ENCODE results near the gene VGLL2. TPM values are rescaled to one million over a fixed set of nuclear protein-coding genes. Genes with fewer than 3 reads are reported as not detected.

Gene VGLL2
- total RNA-seq, 1 donor from 2014 or later: not detected

DNA sequence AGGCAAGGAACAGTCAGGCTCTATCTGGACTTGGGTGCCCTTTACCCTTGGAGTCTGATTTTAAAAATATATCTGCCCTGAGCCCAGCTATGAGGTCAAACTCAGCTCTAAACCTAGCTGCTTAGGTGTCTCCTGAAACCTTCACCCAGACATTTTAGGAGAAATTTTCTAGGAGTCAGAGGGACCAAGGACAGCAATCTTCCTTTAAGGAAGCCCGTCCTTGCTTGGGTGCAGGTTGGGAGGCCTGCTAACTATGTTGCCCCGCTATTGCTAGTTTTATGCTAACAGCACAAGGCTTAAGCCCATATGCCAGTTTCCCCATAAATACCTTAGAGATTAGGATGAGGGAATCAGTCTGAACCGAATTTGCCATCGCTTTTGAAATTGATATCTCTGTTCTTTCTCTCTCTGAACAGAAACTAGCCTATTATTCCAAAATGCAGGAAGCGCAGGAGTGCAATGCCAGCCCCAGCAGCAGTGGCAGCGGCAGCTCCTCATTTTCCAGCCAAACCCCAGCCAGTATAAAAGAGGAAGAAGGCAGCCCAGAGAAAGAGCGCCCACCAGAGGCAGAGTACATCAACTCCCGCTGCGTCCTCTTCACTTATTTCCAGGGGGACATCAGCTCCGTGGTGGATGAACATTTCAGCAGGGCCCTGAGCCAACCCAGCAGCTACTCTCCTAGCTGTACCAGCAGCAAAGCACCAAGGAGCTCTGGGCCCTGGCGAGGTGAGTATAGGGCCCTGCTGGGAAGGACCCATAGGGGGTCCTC lies 2.6 kb downstream of the VGLL2 start:
- DNase-seq (ENCODE audit: low spot score in 2 of 2) (peak in 1 of 2 donors; percentile 18), FAIRE-seq (no peak)

DNA sequence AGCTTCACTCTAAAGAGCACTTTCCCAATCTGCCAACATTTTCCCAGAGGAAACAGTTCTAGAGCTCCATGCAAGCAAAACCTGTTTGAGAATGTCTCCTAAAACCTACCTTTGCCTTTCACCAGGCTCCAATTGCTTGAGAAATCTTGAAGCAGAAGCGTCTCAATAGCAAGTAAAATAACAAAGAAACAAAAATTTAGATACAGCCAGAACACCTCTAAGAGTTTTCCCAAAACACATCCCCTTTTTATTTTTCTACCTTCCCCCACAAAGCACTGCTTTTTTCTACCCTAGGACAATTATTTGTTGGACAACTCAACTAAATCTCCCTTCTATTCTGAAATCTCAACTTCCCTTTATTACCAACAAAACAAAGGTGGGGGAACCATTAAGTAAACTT lies 3.6 kb downstream of the VGLL2 start:
- DNase-seq (ENCODE audit: low spot score in 2 of 2) (no peak), FAIRE-seq (no peak)

DNA sequence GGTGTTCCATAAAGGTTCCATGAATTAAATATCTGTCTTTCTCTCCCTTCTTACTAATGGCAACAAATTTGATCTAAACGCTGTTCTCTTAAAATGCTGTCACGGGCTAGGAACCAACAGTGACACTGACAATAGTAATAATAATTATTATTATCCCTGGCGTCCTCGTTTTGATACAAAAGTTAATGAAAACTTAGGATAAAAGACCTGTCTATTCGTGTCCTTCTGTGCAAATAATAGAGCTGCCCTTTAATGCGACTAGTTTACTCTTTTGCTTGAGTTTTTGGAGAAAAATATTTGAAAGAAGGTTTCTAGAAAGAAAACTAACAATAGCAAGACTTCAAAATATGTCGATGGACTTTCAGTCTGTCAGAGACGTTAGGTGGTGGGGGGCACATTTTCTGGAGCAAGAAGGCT lies 4.3 kb downstream of the VGLL2 start:
- DNase-seq (ENCODE audit: low spot score in 2 of 2) (no peak), FAIRE-seq (no peak)

DNA sequence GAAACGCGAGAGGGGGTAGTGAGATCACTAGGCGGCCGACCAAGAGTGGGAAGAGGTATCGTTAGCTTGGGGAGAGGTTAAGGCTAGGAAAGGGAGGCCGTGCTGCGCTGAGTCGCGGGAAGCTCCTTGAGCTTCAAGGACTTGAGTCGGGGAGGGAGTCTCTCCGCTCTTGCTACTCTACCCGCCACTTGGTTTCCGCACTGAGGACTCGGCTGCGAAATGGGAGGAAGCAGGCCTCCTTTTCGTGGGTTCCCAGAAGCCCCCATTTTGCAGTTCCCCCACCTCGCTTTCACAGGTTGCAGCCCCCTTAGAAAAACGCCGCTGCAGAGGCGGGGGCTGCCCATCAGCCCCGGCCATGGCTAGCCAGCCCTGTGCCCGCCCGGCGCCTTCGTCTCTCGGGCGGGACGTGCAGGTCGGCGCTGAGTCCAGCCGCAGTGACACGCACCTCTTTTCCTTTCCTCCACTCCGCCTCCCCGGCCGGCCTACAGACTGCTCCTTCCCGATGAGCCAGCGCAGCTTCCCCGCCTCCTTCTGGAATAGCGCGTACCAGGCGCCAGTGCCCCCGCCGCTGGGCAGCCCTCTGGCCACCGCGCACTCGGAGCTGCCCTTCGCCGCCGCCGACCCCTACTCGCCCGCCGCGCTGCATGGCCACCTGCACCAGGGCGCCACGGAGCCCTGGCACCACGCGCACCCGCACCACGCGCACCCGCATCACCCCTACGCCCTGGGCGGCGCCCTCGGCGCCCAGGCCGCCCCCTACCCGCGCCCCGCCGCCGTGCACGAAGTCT lies 4.9 kb downstream of the VGLL2 start:
- FAIRE-seq: no peak
- DNase-seq (ENCODE audit: low spot score in 2 of 2): peak in 1 of 2 donors; percentile 17

DNA sequence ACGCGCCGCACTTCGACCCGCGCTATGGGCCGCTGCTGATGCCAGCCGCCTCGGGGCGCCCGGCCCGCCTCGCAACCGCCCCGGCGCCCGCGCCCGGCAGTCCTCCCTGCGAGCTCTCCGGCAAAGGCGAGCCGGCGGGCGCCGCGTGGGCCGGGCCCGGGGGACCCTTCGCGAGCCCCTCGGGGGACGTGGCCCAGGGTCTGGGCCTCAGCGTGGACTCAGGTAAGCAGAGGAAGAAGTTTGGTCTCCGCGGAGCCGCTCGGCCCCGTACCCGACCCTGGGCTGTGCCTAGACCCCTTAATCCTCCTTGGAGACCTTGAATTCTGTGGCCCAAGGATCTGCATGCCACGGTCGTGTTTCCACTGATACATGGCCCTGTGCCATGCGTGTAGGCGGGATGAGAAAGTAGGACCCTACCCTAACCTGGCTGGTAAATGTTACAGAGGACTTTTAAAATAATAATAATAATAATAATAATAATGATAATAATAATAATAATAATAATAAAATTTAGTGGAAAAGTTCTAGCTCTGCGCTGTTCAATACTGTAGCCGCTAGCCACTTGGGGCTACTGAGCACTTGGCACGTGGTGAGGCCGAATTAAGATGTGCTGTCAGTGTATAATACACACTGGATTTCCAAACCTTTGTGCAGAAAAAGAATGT lies 5.6 kb downstream of the VGLL2 start:
- no peak for FAIRE-seq
- DNase-seq (ENCODE audit: low spot score in 2 of 2): peak in 1 of 2 donors; percentile 12

DNA sequence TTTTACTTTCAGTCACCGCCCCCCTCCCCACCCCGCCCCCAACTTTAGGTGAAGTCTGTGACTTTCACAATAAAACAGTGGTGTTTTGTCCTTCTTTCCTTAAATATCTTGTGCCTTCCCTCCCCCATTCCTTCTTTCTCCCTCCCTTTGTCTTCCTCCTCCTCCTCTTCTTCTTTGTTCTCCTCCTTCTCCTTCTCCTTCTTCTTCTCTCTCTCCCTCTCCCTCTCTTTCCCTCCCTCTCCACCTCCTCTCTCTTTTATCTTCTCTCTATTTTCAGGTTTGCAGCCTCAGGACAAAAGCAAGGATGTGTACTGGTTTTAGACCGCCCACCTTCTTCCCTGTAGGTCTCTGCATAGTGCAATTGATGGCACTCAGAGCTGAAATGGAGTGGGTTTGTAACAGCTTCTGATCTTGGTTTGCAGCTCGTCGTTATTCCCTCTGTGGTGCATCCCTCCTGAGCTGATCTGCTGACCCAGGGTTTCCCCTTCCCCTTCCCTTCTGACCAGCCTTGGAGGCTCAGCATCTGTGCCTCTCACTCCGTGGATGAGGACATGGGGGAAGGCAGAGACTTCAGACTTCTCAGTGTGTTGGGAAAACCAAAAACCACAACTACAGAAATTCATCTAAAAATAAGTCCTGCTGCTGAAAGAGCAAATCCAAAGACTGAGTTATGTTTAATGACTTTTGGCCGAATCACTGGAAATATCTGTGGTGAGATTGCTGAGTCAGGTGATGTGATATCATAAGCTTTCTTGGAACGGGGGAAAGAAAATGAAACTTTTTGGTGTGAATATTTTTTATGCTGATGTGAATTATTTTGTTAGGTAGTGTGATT lies 6.9 kb downstream of the VGLL2 start:
- FAIRE-seq: no peak

DNA sequence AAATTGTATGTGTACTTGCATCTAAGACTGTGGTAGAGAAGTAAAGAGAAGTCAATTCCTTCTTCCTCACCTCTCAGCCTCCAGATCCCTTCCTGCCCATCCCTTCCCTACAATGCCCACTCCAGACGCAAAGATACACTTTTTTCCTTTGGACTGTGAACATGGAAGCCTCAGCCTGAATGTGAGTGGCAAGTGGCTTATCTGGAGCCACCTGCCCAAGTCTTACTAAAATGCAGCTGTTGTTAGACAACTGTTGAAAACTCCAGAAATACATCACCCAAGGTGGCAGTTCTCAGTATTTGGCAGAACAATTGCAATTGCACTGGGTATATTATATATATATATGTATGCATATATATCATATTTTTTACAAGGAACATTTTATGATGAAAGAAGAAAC lies 7.5 kb downstream of the VGLL2 start:
- DNase-seq (ENCODE audit: low spot score in 2 of 2) (no peak), FAIRE-seq (no peak)

More for the DNA sequence above, 6.9 kb downstream of the VGLL2 start:
- DNase-seq (ENCODE audit: low spot score in 2 of 2): no peak

DNA sequence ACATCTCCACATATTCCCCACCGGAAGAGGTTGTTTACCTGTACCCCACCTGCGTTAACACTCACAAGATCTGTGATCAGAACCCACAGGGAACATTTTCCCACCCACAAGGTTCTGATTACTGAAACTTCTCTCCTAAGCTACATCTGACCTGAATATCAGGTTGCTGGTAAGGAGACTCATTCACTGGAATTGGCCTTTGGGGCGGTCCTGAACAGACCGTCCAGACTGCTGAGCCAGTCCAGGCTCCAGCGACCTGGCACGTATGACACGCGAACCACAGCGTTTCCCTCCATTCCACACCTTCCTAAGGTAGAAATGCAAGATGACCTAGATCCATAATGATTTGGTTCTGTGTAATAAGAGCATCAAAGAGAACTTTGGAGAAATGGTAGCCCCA lies 9.8 kb downstream of the VGLL2 start:
- no peak for FAIRE-seq

DNA sequence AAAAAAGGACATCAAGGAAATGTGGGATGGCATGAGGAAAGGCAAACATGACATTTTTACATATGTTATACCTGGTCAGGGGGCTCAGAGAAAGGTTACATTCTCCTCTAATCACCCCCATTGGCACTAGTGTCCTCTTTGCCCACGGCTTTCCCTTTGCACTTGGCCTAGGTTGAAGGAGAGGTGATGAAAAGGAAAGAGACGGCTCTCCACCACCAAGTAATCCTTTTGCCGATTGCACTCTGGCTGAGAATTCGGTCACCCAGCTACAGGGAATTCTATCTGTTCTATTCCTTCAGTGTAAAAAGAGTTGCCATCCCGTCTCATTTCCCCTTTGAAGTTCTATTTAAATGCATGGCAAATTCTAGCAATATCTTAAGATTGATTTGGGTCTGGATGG lies 10.4 kb downstream of the VGLL2 start:
- DNase-seq (ENCODE audit: low spot score in 2 of 2): no peak
- FAIRE-seq: no peak

More for the DNA sequence above, 9.8 kb downstream of the VGLL2 start:
- DNase-seq (ENCODE audit: low spot score in 2 of 2): no peak

DNA sequence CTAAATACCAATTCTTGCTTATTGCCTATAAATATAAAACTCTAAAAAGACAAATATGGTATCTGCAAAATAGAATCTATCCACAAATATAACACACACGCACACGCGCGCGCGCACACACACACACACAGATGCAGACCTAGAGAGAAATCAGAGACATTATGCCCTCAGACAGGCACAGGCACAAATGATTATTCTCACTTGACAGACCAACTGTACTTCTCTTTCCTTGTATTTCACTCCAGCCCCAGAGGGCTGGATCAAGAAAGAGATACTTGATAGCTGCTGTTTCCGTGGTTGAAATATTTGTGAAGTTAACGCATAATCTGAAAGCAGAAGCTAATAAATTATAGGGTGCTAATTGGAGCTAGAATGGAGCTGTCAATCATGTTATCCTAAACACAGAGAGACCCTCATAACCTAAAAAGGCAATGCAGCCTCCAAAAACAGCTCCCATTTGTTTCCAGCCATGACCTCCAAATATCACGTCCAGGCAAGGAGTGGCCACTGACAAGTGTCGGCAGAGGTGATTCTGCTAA lies 11.5 kb downstream of the VGLL2 start:
- DNase-seq (ENCODE audit: low spot score in 2 of 2): no peak
- FAIRE-seq: no peak

DNA sequence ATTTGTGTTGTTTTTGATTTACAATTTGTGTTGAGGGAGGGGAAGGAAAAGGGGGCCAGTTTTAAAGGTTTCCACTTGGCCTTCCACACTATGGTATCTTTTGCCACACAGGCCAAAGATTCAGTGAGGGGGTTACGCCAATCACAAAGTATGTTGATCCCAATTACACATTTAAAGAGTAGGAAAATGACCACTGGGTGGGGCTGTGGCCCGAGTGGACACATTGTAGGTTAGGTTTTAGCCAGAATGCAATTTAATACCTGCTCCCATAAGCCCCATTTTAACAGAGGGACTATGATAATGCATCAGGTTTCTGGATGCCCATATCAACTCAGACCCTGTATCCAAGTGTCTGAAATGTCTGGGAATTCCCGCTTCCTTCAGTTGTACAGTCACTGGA lies 15.6 kb downstream of the VGLL2 start:
- DNase-seq (ENCODE audit: low spot score in 2 of 2) (no peak), FAIRE-seq (no peak)

DNA sequence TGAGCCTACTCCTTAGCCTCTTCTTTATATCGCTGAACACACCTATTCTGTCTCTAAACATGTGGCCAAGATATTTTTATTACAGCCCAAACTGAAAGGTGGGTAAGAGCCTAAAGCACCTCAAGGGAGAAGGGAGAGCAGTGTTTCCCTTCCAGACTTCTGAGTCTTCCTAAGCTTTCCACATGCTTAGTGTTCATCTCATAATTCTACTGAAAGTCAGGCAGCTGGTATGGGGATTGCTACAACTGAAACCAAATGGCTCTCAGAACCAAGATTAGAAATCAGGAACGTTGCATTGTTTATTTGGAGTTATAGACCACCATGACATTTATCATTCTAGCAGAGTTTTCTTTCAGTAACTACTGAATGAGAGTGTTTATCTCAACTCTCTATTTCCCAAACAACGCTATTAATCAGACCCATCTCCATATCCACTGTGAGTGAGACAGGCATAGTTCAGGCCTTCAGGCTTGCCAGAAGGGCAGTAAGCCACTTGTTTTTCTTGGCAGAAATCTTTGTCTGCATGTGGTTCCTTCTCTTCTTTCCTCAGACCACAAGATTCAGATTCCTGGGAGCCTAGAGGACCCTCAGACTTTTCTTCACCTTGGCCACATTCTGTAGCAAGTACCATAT lies 22.8 kb downstream of the VGLL2 start:
- DNase-seq (ENCODE audit: low spot score in 2 of 2) (no peak), FAIRE-seq (no peak)

DNA sequence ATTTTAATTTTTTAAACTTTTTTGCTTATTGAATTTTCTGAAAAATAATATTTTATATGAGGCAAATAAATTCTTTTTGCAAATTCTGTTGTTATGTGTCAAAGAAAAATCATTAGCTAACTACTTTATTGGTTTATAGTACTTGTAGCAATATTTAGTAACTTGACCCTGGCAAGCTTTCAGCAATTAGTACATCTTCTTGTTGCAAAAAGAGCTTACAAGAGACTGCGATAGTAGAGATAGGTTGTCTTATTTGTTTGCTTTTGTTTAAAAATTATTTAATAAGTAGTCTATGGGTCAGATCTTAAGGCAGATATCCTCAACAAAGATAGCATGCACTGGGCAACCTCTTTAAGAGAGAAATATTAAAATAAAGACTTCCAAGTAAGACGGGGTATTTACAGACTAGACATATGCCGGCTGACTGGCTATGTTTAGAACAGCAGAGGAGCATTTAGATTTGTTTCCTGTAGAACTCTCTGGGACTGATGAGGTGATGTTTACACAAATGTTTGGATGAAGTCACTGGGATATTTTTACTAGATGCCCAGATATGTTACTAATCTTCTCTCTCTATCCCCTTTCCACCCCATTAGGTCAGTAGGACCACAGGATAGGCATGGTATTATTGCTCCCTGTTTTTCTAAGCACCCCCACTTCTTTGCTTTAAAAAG lies 25.0 kb downstream of the VGLL2 start:
- no peak for FAIRE-seq
- no peak for DNase-seq (ENCODE audit: low spot score in 2 of 2)

DNA sequence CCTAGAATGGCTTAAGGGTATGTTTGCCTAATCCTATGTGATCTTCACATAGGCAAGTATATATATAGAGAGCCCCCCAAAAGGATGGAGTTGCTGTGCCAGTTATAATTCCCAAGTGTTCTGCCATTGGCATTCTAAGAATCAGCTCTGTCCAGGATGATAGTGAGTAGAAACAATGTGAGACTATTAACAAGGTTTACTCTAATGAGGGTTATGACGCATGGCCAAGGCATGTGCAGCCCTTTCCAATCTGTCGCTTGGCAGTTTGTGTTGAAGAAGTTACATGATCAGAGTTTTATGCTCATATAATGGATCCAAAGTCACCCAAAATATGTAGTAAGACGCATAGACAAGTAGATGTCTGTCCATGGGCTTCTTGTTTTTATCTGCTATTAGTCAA lies 33.6 kb downstream of the VGLL2 start:
- FAIRE-seq (no peak), DNase-seq (ENCODE audit: low spot score in 2 of 2) (no peak)

DNA sequence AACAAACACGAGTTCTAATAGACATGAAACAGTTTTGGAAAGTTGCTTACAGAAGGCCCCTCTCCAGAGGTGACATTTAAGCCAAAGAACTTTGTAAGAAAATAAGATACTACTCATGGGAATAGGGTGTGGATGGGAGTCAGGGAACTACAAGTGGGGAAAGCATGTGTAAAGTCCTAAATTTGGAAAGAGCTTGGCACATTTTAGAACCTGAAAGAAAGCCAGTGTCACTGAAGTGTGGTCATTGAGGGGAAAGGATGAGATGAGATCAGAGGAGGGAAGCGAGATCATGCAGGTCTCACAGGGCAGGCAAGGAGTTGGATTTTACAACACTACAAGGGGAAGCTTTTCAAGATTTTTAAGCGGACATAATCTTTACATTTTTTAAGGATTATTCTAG lies 38.0 kb downstream of the VGLL2 start:
- FAIRE-seq (no peak), DNase-seq (ENCODE audit: low spot score in 2 of 2) (no peak)

DNA sequence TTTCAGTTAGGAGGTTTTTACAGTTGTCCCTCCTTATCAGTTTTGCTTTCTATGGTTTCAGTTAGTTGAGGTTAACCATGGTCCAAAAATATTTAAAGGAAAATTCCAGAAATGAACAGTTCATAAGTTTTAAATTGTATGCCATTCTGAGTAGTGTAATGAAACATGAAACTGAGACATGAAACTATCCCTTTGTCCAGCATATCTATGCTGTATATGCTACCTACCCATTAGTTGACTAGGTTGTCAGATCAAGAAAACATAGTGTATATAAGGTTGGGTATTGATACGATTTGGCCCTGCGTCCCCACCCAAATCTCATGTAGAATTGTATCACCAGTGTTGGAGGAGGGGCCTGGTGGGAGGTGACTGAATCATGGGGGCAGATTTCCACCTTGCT lies 39.1 kb downstream of the VGLL2 start:
- no peak for FAIRE-seq
- no peak for DNase-seq (ENCODE audit: low spot score in 2 of 2)

DNA sequence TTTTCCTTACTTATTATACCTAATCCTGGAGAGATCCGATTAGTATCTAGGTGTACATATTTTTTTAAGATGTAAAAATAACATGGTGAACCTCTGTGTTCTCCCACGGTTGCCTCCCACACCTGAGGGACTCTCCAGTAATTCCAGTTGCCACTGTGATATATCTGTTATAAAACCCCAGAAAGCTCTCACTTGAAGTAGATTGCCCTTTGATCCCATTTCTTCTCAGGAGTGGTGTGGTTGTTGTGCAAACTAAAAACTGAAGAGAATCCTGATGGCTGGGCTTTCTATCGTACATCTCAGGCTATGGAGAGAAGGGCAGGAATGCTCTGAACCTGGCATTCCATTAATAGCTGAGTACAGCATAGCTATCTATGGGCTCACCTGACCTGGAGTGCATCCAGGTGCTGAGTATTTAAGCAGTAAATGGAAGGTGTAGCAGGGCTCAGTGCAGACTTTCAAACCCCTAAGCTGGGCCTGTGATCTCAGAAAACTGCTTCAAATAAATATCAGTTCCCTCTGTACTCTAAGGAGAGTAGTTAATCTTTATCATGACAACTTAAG lies 41.0 kb downstream of the VGLL2 start:
- FAIRE-seq: no peak
- DNase-seq (ENCODE audit: low spot score in 2 of 2): no peak

DNA sequence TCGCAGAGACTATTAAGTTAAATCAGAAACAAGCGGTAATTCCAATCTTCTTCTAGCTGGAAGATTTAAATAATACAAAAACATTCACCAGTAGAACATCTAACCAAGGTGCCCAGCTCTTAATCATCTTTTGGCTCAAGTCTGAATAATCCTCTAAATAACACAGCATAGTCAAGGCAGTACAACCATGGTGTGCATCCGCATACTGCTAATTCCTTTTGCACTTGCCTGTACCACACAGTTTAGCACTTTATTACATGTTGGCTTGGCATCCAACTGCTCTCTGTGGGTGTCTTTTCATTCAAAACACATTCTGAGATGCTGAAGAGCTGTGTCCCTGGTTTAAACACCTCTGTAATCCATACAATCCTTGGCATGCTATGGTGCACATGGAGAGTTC lies 42.3 kb downstream of the VGLL2 start:
- no peak for FAIRE-seq
- DNase-seq (ENCODE audit: low spot score in 2 of 2): no peak

DNA sequence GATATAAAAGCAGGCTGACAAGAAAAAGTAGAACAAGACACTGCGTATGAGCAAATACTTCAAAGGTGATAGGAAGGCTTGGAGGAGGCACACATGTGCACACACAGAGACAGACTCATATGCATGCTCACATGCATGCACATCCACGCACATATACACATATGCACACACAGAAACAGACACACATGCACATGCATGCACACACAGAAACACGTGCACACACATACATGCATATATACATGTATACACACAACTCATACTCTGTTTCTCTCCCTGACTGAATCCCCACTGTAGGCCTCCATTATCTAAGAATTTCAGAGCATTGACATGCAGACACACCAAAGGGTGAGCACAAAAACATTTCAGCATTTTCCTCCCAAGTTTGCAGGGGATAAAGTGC lies 43.7 kb downstream of the VGLL2 start:
- no peak for FAIRE-seq

More for the DNA sequence above, 43.7 kb downstream of the VGLL2 start:
- no peak for DNase-seq (ENCODE audit: low spot score in 2 of 2)

Data from frontal cortex (tissue), 4 donors.